ENCODE data around the gene KATNIP.

Gene KATNIP

DNA sequence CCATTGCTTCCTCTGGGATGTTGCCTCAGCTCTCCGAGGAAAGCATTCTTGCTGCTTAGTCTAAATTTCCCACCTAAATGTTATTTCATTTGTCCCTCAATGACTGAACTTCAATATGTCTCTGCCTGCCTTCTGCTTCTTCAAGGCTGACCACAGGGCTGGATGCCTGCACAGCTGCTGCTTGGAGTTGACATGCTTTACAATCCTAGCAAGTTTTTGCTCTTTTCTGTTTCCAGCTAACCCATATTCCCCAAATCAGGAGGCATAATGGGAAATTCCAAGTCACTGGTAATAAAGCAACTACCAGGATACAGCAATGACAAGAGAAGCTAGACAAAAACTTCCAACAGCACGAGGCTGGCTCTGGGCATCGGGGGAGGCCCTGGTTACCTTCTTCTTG lies 49.1 kb upstream of the KATNIP start (continued):
- TF ChIP-seq ZNF777 (tag by site-specific recombination; IDR thresholded peaks at IDR 0.05; ENCODE audit: borderline replicate concordance) (no peak), SCRT1 (tag by site-specific recombination; IDR thresholded peaks at IDR 0.05; ENCODE audit: borderline replicate concordance) (no peak), ZNF629 (tag by site-specific recombination; IDR thresholded peaks at IDR 0.05) (no peak), ZNF169 (tag by site-specific recombination; IDR thresholded peaks at IDR 0.05) (no peak)

DNA sequence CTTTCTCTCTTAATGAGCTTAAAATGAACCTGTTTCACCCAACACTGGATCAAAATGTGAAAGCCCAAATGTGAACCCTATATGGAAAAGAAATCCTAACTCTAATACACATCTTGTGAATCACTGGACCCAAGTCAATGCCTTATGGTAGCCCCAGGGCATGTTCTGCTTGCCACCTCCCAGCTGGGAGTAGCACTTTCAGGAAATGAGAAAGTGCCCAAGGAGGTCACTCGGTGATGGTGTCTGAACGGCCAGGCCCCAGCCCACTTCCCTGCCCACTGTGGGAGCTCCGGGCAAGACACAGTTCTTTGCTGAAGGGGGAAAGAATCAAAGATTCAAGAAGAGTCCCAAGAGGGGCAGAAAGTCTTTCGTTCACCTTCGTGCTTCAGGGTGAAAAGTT lies 46.3 kb upstream of the KATNIP start:
- H3K27ac ChIP-seq (ENCODE audit: extremely low read depth, low read depth, low read length): no peak overlapping the region
- no peaks in the 10 kb centered on the region for H3K9me3 ChIP-seq (ENCODE audit: control insufficient read depth, insufficient read depth, low read depth, low read length)
- CTCF ChIA-PET: interaction anchor here (0.6 to 1.3 kb wide), 2 partner anchors 20 to 293 kb away, joined by 3 to 4 read pairs; no protein-coding TSS in a partner anchor
- no peak overlapping the region for H3K4me3 ChIP-seq (ENCODE audit: low read depth, low read length)
- H3K4me1 ChIP-seq (ENCODE audit: control insufficient read depth, insufficient read depth, low read length): no peaks in the 10 kb centered on the region
- TF ChIP-seq, protein P1, sequence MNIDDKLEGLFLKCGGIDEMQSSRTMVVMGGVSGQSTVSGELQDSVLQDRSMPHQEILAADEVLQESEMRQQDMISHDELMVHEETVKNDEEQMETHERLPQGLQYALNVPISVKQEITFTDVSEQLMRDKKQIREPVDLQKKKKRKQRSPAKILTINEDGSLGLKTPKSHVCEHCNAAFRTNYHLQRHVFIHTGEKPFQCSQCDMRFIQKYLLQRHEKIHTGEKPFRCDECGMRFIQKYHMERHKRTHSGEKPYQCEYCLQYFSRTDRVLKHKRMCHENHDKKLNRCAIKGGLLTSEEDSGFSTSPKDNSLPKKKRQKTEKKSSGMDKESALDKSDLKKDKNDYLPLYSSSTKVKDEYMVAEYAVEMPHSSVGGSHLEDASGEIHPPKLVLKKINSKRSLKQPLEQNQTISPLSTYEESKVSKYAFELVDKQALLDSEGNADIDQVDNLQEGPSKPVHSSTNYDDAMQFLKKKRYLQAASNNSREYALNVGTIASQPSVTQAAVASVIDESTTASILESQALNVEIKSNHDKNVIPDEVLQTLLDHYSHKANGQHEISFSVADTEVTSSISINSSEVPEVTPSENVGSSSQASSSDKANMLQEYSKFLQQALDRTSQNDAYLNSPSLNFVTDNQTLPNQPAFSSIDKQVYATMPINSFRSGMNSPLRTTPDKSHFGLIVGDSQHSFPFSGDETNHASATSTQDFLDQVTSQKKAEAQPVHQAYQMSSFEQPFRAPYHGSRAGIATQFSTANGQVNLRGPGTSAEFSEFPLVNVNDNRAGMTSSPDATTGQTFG (tag by site-specific recombination; IDR thresholded peaks at IDR 0.05; ENCODE audit: borderline replicate concordance): no peak
- TF ChIP-seq ZNF501 (tag by site-specific recombination; IDR thresholded peaks at IDR 0.05) (no peak), ZNF596 (tag by site-specific recombination; IDR thresholded peaks at IDR 0.05) (no peak), ZBTB7A (tag by site-specific recombination; IDR thresholded peaks at IDR 0.05; ENCODE audit: low read depth) (no peak), ZNF140 (tag by site-specific recombination; IDR thresholded peaks at IDR 0.05) (no peak), ZNF514 (tag by site-specific recombination; IDR thresholded peaks at IDR 0.05) (no peak), ZNF133 (tag by site-specific recombination; IDR thresholded peaks at IDR 0.05) (no peak), ZNF391 (tag by site-specific recombination; IDR thresholded peaks at IDR 0.05; ENCODE audit: borderline replicate concordance, low read depth) (no peak), ZNF843 (tag by site-specific recombination; IDR thresholded peaks at IDR 0.05) (no peak)
- TF ChIP-seq, protein P2, sequence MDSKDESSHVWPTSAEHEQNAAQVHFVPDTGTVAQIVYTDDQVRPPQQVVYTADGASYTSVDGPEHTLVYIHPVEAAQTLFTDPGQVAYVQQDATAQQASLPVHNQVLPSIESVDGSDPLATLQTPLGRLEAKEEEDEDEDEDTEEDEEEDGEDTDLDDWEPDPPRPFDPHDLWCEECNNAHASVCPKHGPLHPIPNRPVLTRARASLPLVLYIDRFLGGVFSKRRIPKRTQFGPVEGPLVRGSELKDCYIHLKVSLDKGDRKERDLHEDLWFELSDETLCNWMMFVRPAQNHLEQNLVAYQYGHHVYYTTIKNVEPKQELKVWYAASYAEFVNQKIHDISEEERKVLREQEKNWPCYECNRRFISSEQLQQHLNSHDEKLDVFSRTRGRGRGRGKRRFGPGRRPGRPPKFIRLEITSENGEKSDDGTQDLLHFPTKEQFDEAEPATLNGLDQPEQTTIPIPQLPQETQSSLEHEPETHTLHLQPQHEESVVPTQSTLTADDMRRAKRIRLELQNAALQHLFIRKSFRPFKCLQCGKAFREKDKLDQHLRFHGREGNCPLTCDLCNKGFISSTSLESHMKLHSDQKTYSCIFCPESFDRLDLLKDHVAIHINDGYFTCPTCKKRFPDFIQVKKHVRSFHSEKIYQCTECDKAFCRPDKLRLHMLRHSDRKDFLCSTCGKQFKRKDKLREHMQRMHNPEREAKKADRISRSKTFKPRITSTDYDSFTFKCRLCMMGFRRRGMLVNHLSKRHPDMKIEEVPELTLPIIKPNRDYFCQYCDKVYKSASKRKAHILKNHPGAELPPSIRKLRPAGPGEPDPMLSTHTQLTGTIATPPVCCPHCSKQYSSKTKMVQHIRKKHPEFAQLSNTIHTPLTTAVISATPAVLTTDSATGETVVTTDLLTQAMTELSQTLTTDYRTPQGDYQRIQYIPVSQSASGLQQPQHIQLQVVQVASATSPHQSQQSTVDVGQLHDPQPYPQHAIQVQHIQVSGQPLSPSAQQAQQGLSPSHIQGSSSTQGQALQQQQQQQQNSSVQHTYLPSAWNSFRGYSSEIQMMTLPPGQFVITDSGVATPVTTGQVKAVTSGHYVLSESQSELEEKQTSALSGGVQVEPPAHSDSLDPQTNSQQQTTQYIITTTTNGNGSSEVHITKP (tag by site-specific recombination; IDR thresholded peaks at IDR 0.05): no peak
- peaks cover 22 to 99% of the 10 kb centered on the region in 2 experiments for H3K36me3 ChIP-seq (ENCODE audit: control insufficient read depth in 2 of 2, insufficient read depth in 1 of 2, low read length in 2 of 2)
- POLR2A ChIA-PET: no interaction called here

DNA sequence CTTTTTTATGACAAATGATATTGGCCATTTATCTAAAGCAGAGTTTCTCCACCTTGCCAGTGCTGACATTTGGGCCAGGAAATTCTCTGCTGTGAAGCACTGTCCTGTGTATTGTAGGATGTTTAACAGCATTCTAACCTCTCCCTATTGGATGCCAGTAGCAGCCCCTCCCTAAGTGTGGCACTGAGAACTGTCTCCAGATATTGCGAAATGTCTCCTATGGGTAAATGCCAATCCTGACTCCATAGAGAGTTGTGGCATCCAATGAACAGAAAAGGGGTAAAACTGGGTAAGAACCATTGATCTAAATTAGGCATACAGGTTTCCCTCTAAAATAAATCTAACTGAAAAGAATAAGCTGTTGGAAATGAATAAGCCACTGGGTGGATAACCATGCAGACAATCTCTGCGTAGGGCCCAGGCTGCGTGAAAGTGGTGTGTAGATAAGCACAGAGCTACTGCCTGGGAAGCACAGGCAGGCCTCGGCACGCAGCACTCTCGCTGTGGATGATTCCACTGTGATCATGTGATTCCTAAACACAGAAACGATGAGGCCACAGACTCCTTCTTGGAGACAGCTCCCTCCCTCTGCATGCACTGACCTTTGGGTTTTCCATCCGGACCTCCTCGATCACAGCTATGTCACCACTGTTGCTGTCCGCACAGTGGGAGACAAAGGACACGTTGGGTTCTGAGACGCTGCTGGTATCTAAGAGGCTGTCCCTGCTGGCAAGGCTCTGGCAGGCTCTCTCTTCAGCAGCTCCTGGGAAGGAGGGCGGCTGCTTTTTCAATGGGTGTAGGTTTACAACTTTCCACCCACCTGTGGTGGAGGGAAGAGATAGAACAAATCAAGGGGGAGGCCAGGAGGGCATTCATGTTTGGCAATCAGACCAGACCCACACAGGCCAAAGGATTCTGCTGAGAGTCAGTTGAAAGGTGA lies 44.4 kb upstream of the KATNIP start:
- ChIA-PET CTCF (interaction anchor here (0.5 to 0.7 kb wide), 2 partner anchors 10 to 1342 kb away, joined by 3 to 4 read pairs; no protein-coding TSS in a partner anchor), POLR2A (no interaction called here)
- Histone ChIP-seq H3K27ac (ENCODE audit: extremely low read depth, low read depth, low read length) (no peak overlapping the region), H3K4me3 (ENCODE audit: low read depth, low read length) (no peak overlapping the region), H3K36me3 (ENCODE audit: control insufficient read depth in 2 of 2, insufficient read depth in 1 of 2, low read length in 2 of 2) (peaks cover 26 to 98% of the 10 kb centered on the region in 2 experiments), H3K9me3 (ENCODE audit: control insufficient read depth, insufficient read depth, low read depth, low read length) (no peaks in the 10 kb centered on the region), H3K4me1 (ENCODE audit: control insufficient read depth, insufficient read depth, low read length) (no peaks in the 10 kb centered on the region)
- TF ChIP-seq ZNF157 (tag by site-specific recombination; IDR thresholded peaks at IDR 0.05) (no peak), EGR2 (tag by site-specific recombination; IDR thresholded peaks at IDR 0.05; ENCODE audit: low read depth) (peak; percentile 62)

Measured in HEK293 (cell line).